ENCODE results near the gene RRM2. TPM values are rescaled to one million over a fixed set of nuclear protein-coding genes. Genes with fewer than 3 reads are reported as not detected.

Gene RRM2
- total RNA-seq, 4 donors from 2014 or later = 1.7 to 4.6 TPM; not detected in 2

DNA sequence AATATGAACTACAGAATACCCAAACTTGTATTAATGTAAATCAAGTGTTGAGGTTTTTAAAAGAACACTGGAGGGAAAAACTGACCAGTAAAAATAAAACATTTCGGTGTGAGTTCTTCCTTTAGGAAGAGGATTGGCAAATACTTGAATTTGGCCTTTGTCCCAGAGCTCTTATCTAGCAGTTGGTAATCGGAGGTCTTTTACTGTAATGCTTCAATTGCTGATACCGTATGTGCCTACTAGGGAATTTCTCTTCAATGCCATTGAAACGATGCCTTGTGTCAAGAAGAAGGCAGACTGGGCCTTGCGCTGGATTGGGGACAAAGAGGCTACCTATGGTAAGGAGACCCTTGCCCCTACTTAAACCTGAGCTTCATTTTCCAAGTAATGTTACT is 4.1 kb downstream of the RRM2 start:
- no peaks in the 10 kb centered on the region for H3K36me3 ChIP-seq
- intact Hi-C loops (cut with DNase I) = loop anchor here (10.0 kb wide), 1 partner anchor 538 kb away; no protein-coding TSS in a partner anchor
- 80% methylated on average over 5 of the region's 5 CpGs for WGBS
- TF ChIP-seq EP300 (IDR thresholded peaks at IDR 0.05) = no peak
- TF ChIP-seq POLR2AphosphoS5 (IDR thresholded peaks at IDR 0.05) = no peak
- peaks cover 17 to 28% (median 23%) of the 10 kb centered on the region in 4 donors for H3K4me1 ChIP-seq
- no peak overlapping the region for H3K4me3 ChIP-seq
- H3K27me3 ChIP-seq = peaks cover 0 to 29% (median 14%) of the 10 kb centered on the region in 4 donors
- H3K27ac ChIP-seq (replicated peaks in 1 of 4) = no peak overlapping the region
- H3K9me3 ChIP-seq = no peaks in the 10 kb centered on the region
- no peak for DNase-seq (ENCODE audit: extremely low spot score)

DNA sequence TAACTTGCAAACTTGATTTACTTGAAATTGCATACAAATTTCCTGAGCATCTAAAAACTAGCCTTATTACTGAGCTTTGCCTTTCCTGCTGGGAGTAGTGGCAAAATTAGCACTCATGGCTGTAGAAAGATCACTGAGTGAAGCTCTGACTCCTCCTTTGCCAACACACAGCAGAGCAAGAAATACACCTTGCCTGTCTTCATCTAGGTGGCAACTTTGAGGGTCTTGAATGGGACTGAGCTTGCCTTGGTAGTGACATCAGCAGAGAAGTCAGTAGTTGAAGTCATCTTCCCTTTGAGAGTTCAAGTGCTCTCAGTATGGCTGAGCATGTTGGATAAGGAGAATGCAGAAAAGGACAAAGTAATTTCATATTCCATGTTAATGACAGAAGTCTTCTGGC is 5.9 kb downstream of the RRM2 start:
- intact Hi-C loops (cut with DNase I) = loop anchor here (10.0 kb wide), 1 partner anchor 536 kb away; no protein-coding TSS in a partner anchor
- H3K27me3 ChIP-seq = peaks cover 0 to 11% (median 5%) of the 10 kb centered on the region in 4 donors
- no peak overlapping the region for H3K4me3 ChIP-seq
- no peak overlapping the region for H3K27ac ChIP-seq (replicated peaks in 1 of 4)
- DNase-seq (ENCODE audit: extremely low spot score) = no peak
- H3K36me3 ChIP-seq = no peaks in the 10 kb centered on the region
- peaks cover 2 to 10% (median 5%) of the 10 kb centered on the region in 4 donors for H3K4me1 ChIP-seq
- no peaks in the 10 kb centered on the region for H3K9me3 ChIP-seq
- TF ChIP-seq POLR2A (IDR thresholded peaks at IDR 0.05; ENCODE audit: low read depth) (no peak), POLR2AphosphoS5 (IDR thresholded peaks at IDR 0.05) (no peak), EP300 (IDR thresholded peaks at IDR 0.05) (no peak)
- TF ChIP-seq, protein P1, sequence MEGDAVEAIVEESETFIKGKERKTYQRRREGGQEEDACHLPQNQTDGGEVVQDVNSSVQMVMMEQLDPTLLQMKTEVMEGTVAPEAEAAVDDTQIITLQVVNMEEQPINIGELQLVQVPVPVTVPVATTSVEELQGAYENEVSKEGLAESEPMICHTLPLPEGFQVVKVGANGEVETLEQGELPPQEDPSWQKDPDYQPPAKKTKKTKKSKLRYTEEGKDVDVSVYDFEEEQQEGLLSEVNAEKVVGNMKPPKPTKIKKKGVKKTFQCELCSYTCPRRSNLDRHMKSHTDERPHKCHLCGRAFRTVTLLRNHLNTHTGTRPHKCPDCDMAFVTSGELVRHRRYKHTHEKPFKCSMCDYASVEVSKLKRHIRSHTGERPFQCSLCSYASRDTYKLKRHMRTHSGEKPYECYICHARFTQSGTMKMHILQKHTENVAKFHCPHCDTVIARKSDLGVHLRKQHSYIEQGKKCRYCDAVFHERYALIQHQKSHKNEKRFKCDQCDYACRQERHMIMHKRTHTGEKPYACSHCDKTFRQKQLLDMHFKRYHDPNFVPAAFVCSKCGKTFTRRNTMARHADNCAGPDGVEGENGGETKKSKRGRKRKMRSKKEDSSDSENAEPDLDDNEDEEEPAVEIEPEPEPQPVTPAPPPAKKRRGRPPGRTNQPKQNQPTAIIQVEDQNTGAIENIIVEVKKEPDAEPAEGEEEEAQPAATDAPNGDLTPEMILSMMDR (IDR thresholded peaks at IDR 0.05) = no peak

DNA sequence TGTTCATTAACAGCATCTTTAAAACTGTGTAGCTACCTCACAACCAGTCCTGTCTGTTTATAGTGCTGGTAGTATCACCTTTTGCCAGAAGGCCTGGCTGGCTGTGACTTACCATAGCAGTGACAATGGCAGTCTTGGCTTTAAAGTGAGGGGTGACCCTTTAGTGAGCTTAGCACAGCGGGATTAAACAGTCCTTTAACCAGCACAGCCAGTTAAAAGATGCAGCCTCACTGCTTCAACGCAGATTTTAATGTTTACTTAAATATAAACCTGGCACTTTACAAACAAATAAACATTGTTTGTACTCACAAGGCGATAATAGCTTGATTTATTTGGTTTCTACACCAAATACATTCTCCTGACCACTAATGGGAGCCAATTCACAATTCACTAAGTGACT is 7.0 kb downstream of the RRM2 start:
- intact Hi-C loops (cut with DNase I) = loop anchor here (10.0 kb wide), 1 partner anchor 535 kb away; no protein-coding TSS in a partner anchor
- no peak overlapping the region for H3K27ac ChIP-seq (replicated peaks in 1 of 4)
- peaks cover 0 to 4% (median 0%) of the 10 kb centered on the region in 4 donors for H3K4me1 ChIP-seq
- no peaks in the 10 kb centered on the region for H3K9me3 ChIP-seq
- WGBS = 86% methylated on average over 3 of the region's 3 CpGs
- TF ChIP-seq POLR2AphosphoS5 (IDR thresholded peaks at IDR 0.05) (no peak), POLR2A (IDR thresholded peaks at IDR 0.05; ENCODE audit: low read depth) (no peak), EP300 (IDR thresholded peaks at IDR 0.05) (no peak)
- TF ChIP-seq, protein P1 (IDR thresholded peaks at IDR 0.05) = no peak
- no peak overlapping the region for H3K4me3 ChIP-seq
- DNase-seq (ENCODE audit: extremely low spot score) = no peak
- H3K36me3 ChIP-seq = no peaks in the 10 kb centered on the region
- H3K27me3 ChIP-seq = peaks cover 0 to under 1% (median 0%) of the 10 kb centered on the region in 4 donors

DNA sequence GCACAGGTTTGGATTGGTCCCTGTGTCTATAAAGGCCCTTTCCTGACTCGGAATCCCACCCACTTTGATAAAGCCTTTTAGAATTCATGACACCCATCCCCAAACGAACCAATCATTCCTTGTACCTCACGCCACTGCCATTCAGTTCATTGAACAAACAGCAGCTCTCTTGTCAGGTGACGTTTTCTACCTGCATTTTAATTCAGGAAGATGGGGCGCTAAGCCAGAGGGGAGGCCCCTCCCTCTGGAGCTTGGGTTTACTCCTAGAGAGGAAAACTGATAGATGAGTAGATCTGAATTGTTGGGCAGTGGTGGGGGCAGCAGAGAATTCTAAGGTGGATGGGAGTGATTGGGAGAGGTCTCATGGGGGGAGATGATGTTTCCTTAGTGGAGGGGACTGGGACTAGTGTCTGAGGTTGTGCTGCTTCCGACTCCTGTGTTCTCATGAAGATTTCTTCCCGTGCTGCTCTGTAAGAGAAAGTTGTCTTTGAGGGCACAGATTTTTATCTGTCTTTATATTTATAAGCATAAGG is 9.6 kb downstream of the RRM2 start:
- no peak for DNase-seq (ENCODE audit: extremely low spot score)
- Histone ChIP-seq H3K4me3 (no peak overlapping the region), H3K9me3 (no peaks in the 10 kb centered on the region), H3K4me1 (no peaks in the 10 kb centered on the region), H3K27ac (replicated peaks in 1 of 4) (no peak overlapping the region), H3K36me3 (no peaks in the 10 kb centered on the region), H3K27me3 (no peaks in the 10 kb centered on the region)
- no peak for TF ChIP-seq POLR2A (IDR thresholded peaks at IDR 0.05; ENCODE audit: low read depth)
- TF ChIP-seq, protein P1 (IDR thresholded peaks at IDR 0.05) = no peak
- no peak for TF ChIP-seq POLR2AphosphoS5 (IDR thresholded peaks at IDR 0.05)
- TF ChIP-seq EP300 (IDR thresholded peaks at IDR 0.05) = no peak
- WGBS = 92% methylated on average over 7 of the region's 7 CpGs
- intact Hi-C loops (cut with DNase I) = no loop called here

DNA sequence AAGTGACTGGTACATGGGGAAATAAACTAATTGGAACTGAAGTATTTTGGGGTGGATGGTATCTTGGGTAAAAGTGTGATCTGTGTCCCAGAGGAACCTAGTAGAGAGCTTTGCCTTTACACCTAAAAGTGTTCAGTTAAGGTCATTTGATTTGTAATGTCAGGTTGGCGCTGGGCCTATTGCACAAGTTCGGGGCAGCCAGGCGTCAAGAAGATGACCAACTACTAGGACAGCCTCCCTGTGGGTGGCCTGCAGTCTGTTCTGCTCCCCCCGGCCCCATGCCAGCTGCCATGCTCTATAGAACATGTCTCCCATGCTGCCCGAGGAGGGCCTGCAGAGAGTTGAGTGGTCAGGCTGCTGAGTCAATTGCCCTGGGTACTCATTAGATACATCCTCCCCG is 10.1 kb downstream of the RRM2 start:
- WGBS = 87% methylated on average over 6 of the region's 6 CpGs
- no peaks in the 10 kb centered on the region for H3K27me3 ChIP-seq
- no peaks in the 10 kb centered on the region for H3K36me3 ChIP-seq
- no peaks in the 10 kb centered on the region for H3K4me1 ChIP-seq
- no peak overlapping the region for H3K27ac ChIP-seq (replicated peaks in 1 of 4)
- no peak overlapping the region for H3K4me3 ChIP-seq
- H3K9me3 ChIP-seq = no peaks in the 10 kb centered on the region
- TF ChIP-seq EP300 (IDR thresholded peaks at IDR 0.05) (no peak), POLR2A (IDR thresholded peaks at IDR 0.05; ENCODE audit: low read depth) (no peak), POLR2AphosphoS5 (IDR thresholded peaks at IDR 0.05) (no peak)
- TF ChIP-seq, protein P1 (IDR thresholded peaks at IDR 0.05) = no peak
- intact Hi-C loops (cut with DNase I) = no loop called here
- DNase-seq (ENCODE audit: extremely low spot score) = no peak
